DND-41 (cell line): ENCODE measurements around the gene TRMT2B.

Source experiments
- ATAC-seq: fragments of 200-7000 bp; cut with Tn5 transposase; 3 replicates; pipeline ENCODE4 v1.9.1; 2021; ENCODE audit warnings: low read depth; ENCODE audit not compliant: insufficient read depth
- DNase-seq: peaks from one replicate; pipeline ENCODE4 v3.0.0-alpha.2; 2020
- H2AFZ ChIP-seq: 2 replicates; pipeline ENCODE4 v1.6.0; 2012; ENCODE audit warnings: low read depth, low read length
- H3K27ac ChIP-seq: 2 replicates; pipeline ENCODE4 v1.5.1; 2012; ENCODE audit warnings: low read length, inconsistent platforms
- H3K27me3 ChIP-seq: fragments of 200-600 bp; sonication (generic); 2 replicates; pipeline ENCODE4 v1.6.0; 2012; ENCODE audit warnings: low read length, mild to moderate bottlenecking, inconsistent platforms; ENCODE audit not compliant: insufficient read depth, poor library complexity
- H3K36me3 ChIP-seq: 2 replicates; pipeline ENCODE4 v1.5.1; 2012; ENCODE audit warnings: low read length, inconsistent platforms; ENCODE audit not compliant: insufficient read depth
- H3K4me1 ChIP-seq: 2 replicates; pipeline ENCODE4 v1.5.1; 2012; ENCODE audit warnings: mild to moderate bottlenecking, low read length; ENCODE audit not compliant: insufficient read depth
- H3K4me2 ChIP-seq: 2 replicates; pipeline ENCODE4 v1.6.0; 2012; ENCODE audit warnings: mild to moderate bottlenecking, moderate library complexity, low read length, inconsistent platforms; ENCODE audit not compliant: insufficient read depth
- H3K4me3 ChIP-seq, 2 experiments: fragments of 200-600 bp in 1 of 2; shearing (Covaris generic) in 1 of 2; 2 replicates each; pipeline ENCODE4 v1.5.1; 2012 to 2016; ENCODE audit warnings: inconsistent platforms in 2 of 2, low read length in 2 of 2, mild to moderate bottlenecking in 2 of 2, low read depth in 1 of 2, moderate library complexity in 1 of 2
- H3K79me2 ChIP-seq: 2 replicates; pipeline ENCODE4 v1.6.0; 2012; ENCODE audit warnings: low read length, inconsistent platforms; ENCODE audit not compliant: insufficient read depth
- H3K9ac ChIP-seq: 2 replicates; pipeline ENCODE4 v1.6.0; 2012; ENCODE audit warnings: low read depth, mild to moderate bottlenecking, inconsistent platforms, low read length, moderate library complexity
- H3K9me3 ChIP-seq: 2 replicates; pipeline ENCODE4 v1.5.1; 2012; ENCODE audit warnings: low read length, moderate library complexity, mild to moderate bottlenecking, inconsistent platforms; ENCODE audit not compliant: insufficient read depth, severe bottlenecking
- H4K20me1 ChIP-seq: 2 replicates; pipeline ENCODE4 v1.6.0; 2012; ENCODE audit warnings: low read length; ENCODE audit not compliant: insufficient read depth
- CTCF ChIP-seq: IDR thresholded peaks from 2 replicates; pipeline ENCODE4 v1.5.1; 2012; ENCODE audit warnings: borderline replicate concordance, low read length, moderate library complexity, mild to moderate bottlenecking; ENCODE audit not compliant: poor library complexity, severe bottlenecking; ENCODE audit errors: extremely low read depth
- EZH2 ChIP-seq: IDR thresholded peaks from 3 replicates; pipeline ENCODE4 v1.6.1; 2012; ENCODE audit warnings: borderline replicate concordance, low read depth, mild to moderate bottlenecking, moderate library complexity, low read length, inconsistent platforms; ENCODE audit not compliant: severe bottlenecking

The TRMT2B gene

GRCh38 chrX:101078716-101079598 lies 27.0 kb upstream of the TRMT2B start, which contains the start of gene TMEM35A:
Gene TMEM35A (plus strand): TSS chrX:101078879. CDS start chrX:101079003, 124 bp downstream.
- Histone ChIP-seq H3K4me2 (no peak within 1 kb of the TSS), H3K4me1 (no peaks in the 10 kb centered on the region), H3K36me3 (no peaks in the 10 kb centered on the region), H3K79me2 (no peaks in the 10 kb centered on the region), H3K27me3 (no peaks in the 10 kb centered on the region), H3K9me3 (no peaks in the 10 kb centered on the region), H3K27ac (no peak within 1 kb of the TSS), H3K4me3 (no peak within 1 kb of the TSS), H2AFZ (no peak within 1 kb of the TSS), H4K20me1 (no peaks in the 10 kb centered on the region), H3K9ac (no peak within 1 kb of the TSS)
- TF ChIP-seq EZH2: no peak
- no peak for TF ChIP-seq CTCF
- ATAC-seq (no peak), DNase-seq (no peak)

DNA sequence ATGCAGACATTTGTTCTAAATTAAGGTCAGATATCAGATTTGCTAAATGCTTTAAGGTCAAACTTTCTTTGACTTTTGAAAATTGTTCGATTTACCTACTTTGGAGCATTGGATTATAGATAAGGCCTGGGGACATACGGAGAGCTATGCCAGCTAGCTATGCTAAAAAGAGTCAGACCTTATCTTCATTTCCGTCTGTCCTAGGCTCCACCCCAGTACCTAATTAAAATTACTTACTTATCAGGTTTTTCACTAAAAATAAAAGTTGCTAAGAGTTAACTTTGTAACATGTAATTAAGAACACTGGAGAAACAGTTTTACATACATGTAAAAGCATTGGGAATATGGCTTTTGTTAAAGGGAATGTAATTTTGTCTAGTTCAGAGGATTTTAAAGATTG lies 19.7 kb upstream of the TRMT2B start:
- H3K79me2 ChIP-seq: no peaks in the 10 kb centered on the region
- H2AFZ ChIP-seq: no peak overlapping the region
- no peak for TF ChIP-seq EZH2
- TF ChIP-seq CTCF: no peak

DNA sequence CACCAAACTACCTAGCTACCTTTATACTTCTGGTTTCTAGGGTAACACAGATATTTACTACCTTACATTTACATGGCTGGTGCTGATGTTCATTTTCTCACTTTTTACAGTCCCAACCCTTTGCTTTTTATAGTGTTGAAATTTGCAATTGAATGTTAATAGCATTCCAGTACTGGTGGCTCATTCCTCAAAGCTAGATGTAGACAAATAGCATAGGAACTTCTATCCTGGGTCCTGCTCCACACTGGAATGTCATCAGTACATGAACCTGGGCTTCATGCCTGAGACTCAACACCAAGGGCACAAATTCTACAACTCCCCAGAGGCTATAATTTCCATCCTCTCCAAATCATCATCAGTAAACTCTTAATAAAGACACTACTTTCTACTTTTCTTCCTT lies 10.3 kb upstream of the TRMT2B start:
- H3K4me1 ChIP-seq: no peaks in the 10 kb centered on the region
- no peak overlapping the region for H2AFZ ChIP-seq
- no peak overlapping the region for H3K4me2 ChIP-seq
- ATAC-seq (no peak), DNase-seq (no peak)
- H3K27me3 ChIP-seq: no peaks in the 10 kb centered on the region
- no peaks in the 10 kb centered on the region for H3K36me3 ChIP-seq
- H3K27ac ChIP-seq: no peak overlapping the region
- H3K9ac ChIP-seq: no peak overlapping the region
- TF ChIP-seq EZH2 (no peak), CTCF (no peak)
- H3K4me3 ChIP-seq: no peak overlapping the region
- H4K20me1 ChIP-seq: no peaks in the 10 kb centered on the region
- no peaks in the 10 kb centered on the region for H3K9me3 ChIP-seq
- H3K79me2 ChIP-seq: no peaks in the 10 kb centered on the region

More for the DNA sequence above, 19.7 kb upstream of the TRMT2B start:
- DNase-seq (no peak), ATAC-seq (no peak)
- Histone ChIP-seq H3K27ac (no peak overlapping the region), H4K20me1 (no peaks in the 10 kb centered on the region), H3K27me3 (no peaks in the 10 kb centered on the region), H3K9ac (no peak overlapping the region), H3K9me3 (no peaks in the 10 kb centered on the region), H3K4me1 (no peaks in the 10 kb centered on the region), H3K36me3 (no peaks in the 10 kb centered on the region), H3K4me2 (no peak overlapping the region), H3K4me3 (no peak overlapping the region)
